GM08714 (cell line): ENCODE data around the gene HTATIP2.
"Not testable (repeated sequence)": the region's sequence is repeated elsewhere in the genome, so short reads cannot be mapped to it uniquely, and the experiment has no call there.

Source experiments
- H3K4me3 ChIP-seq: fragments of 200-500 bp; sonication (Bioruptor generic); 2 replicates; pipeline ENCODE4 v1.5.1; 2014; ENCODE audit warnings: mild to moderate bottlenecking, low read length, inconsistent platforms
- ZNF274 ChIP-seq: IDR thresholded peaks from 2 replicates; pipeline ENCODE4 v1.6.1; 2012; ENCODE audit warnings: mild to moderate bottlenecking, low read depth, low read length

Gene HTATIP2

GRCh38 chr11:20360650-20361049, 2.9 kb upstream of the HTATIP2 start:
- no peak for TF ChIP-seq ZNF274
- H3K4me3 ChIP-seq = no peak overlapping the region

DNA sequence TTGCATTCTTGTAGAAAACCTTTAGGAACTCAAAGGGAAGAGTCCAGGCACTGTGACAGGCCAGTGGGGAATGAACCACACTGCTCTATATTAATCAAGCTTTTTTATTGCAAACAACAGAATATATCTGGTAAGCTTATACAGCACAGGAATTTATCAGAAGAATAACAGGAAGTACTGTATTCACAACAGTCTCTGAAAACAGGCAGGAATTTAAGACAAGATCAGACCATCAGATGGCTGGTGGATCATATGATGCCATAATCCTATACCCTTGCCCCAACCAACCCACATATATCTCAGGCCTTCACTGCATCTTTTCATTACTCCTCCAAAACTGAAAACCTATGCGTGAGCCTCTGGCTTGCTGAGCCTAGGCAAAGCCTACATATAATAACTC, 1.0 kb upstream of the HTATIP2 start:
- no peak for TF ChIP-seq ZNF274
- H3K4me3 ChIP-seq = no peak overlapping the region

DNA sequence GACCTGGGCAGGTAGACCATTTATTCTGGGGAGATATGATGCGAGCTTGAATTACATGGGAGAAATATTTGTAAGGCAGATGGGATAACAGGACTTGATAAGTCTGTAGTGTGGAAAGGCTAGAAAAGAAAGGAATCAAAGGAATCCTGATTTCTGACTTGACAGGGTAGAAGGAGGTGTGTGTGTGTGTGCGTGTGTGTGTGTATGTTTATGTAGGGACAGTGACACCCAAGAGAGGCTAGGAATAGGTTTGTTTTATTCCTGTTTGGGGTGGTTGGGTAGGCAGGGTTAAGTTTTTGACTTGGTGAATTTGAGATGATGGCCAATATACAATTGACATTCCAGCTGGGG, 390 bp upstream of the HTATIP2 start:
- H3K4me3 ChIP-seq = peak overlapping the region; percentile 90; the same call in 1 of the 2 replicates
- no peak for TF ChIP-seq ZNF274

DNA sequence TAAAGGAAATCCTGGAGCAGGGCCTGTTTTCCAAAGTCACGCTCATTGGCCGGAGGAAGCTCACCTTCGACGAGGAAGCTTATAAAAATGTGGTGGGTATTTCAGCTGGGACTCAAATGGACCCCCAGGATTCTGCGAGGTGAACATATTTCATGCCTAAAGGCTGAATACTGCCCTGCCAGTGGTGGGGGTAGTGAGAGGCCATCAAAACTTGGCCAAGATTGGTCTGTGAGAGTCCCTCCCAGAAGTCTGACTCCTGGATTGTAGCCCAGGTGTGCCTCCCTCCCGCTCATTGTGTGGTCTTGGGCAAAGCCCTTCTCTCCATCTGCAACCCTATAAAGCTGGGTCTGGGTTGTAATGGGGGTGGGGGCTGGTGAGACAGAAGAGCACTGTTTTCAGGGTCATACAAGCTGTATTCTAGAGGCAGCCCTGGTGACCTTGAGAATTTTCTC, 853 bp downstream of the HTATIP2 start:
- peak overlapping the region; percentile 90; the same call in 1 of the 2 replicates for H3K4me3 ChIP-seq
- TF ChIP-seq ZNF274 = no peak

DNA sequence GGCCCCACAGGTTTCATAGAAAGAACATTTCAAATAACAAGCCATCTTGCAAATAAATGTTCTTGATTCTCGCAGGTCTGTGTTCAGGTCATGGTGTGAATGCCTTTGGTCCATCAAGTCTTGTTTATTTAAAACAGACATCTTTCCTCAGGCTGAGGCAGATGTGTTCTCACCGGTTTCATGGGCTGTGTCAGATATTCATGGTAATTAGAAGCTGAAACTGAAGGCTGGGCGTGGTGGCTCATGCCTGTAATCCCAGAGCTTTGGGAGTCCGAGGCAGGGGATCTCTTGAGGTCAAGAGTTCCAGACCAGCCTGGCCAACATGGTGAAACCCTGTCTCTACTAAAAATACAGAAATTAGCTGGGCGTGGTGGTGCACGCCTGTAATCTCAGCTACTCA, 2.0 kb downstream of the HTATIP2 start:
- not testable (repeated sequence) for H3K4me3 ChIP-seq

GRCh38 chr11:20367313-20367948, 3.9 kb downstream of the HTATIP2 start:
- H3K4me3 ChIP-seq = no peak overlapping the region
- TF ChIP-seq ZNF274 = no peak

DNA sequence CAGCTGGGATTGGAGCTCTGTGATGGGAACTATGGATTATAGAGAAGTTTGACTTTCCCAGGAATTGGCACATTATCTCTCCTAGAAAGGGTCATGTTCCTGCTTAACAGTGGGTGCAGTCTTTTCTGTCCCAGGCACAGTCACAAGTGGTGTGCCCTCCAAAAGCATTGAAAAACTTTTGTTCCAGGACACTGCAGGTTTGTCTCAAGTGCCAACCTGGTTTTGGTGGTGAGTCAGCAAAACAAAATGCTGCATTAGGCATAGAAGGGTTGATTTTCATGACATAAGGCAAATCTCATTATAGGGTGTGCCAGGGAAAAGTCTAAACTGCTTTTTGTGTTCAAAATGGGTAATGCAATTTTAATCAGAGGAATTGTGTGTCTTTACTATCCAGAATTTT, 4.9 kb downstream of the HTATIP2 start:
- TF ChIP-seq ZNF274 = no peak
- no peak overlapping the region for H3K4me3 ChIP-seq

GRCh38 chr11:20369826-20370225, 6.3 kb downstream of the HTATIP2 start:
- TF ChIP-seq ZNF274 = no peak
- no peak overlapping the region for H3K4me3 ChIP-seq

- TF ChIP-seq ZNF274 = no peak
- H3K4me3 ChIP-seq = no peak overlapping the region
These were observed 8.6 kb downstream of the HTATIP2 start for GRCh38 chr11:20372081-20372626.

GRCh38 chr11:20373147-20373546, 9.6 kb downstream of the HTATIP2 start:
- no peak for TF ChIP-seq ZNF274
- no peak overlapping the region for H3K4me3 ChIP-seq

DNA sequence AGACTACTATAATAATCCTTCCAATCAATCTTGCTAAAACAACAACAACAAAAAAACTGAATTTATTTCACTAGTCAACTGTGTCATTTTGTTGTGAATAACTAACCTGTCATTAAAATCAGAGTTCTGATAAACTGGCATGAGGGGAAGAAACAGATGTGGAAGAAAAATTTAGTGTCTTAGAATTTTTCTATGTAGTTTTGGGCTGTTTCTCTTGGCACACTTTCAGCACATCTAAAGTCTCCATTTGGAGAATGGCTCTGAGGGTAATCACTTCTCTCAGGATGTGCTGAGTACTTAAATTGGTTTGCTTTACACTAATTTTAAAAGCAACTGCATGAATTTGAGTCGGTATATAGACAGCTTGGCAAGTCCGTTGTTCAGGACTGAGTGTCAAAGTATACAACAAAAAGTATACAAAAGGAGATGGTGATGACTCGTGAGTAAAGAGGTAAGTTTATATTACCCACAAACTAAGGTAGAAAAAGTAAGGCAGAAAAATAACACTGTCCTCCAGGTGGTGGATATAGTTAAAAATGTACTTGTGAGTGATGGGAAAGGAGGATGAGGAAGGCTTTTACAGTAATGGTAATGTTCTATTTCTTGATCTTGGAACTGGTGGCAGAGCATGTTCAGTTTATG, 10.2 kb downstream of the HTATIP2 start:
- H3K4me3 ChIP-seq = no peak overlapping the region
- TF ChIP-seq ZNF274 = no peak

- no peak for TF ChIP-seq ZNF274
- no peak overlapping the region for H3K4me3 ChIP-seq
These were observed 11.3 kb downstream of the HTATIP2 start for GRCh38 chr11:20374741-20375300.

GRCh38 chr11:20376162-20376730, 12.7 kb downstream of the HTATIP2 start:
- TF ChIP-seq ZNF274 = no peak
- H3K4me3 ChIP-seq = no peak overlapping the region

GRCh38 chr11:20385996-20386395, 22.5 kb downstream of the HTATIP2 start:
- H3K4me3 ChIP-seq = not testable (repeated sequence)
